ENCODE data around the gene PRKACA.

Gene PRKACA

GRCh38 chr19:14117668-14118164, at the start of gene PRKACA:
Gene PRKACA (minus strand): TSS chr19:14117762. CDS start chr19:14117547, 215 bp downstream.
- TF ChIP-seq, protein P1, sequence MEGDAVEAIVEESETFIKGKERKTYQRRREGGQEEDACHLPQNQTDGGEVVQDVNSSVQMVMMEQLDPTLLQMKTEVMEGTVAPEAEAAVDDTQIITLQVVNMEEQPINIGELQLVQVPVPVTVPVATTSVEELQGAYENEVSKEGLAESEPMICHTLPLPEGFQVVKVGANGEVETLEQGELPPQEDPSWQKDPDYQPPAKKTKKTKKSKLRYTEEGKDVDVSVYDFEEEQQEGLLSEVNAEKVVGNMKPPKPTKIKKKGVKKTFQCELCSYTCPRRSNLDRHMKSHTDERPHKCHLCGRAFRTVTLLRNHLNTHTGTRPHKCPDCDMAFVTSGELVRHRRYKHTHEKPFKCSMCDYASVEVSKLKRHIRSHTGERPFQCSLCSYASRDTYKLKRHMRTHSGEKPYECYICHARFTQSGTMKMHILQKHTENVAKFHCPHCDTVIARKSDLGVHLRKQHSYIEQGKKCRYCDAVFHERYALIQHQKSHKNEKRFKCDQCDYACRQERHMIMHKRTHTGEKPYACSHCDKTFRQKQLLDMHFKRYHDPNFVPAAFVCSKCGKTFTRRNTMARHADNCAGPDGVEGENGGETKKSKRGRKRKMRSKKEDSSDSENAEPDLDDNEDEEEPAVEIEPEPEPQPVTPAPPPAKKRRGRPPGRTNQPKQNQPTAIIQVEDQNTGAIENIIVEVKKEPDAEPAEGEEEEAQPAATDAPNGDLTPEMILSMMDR (IDR thresholded peaks at IDR 0.05; ENCODE audit: insufficient read depth, low read depth, low read length, missing control alignments): no peak
- DNase-seq (ENCODE audit: low read depth): peak; percentile 100
- peak within 1 kb of the TSS; percentile 63 for H3K4me3 ChIP-seq (ENCODE audit: low read length)

- TF ChIP-seq, protein P1 (IDR thresholded peaks at IDR 0.05; ENCODE audit: insufficient read depth, low read depth, low read length, missing control alignments): no peak
- H3K4me3 ChIP-seq (ENCODE audit: low read length): no peak overlapping the region
- no peak for DNase-seq (ENCODE audit: low read depth)
Measured at GRCh38 chr19:14166999-14167575, 49.5 kb upstream of the PRKACA start.

- no peak for DNase-seq (ENCODE audit: low read depth)
- no peak overlapping the region for H3K4me3 ChIP-seq (ENCODE audit: low read length)
- TF ChIP-seq, protein P1 (IDR thresholded peaks at IDR 0.05; ENCODE audit: insufficient read depth, low read depth, low read length, missing control alignments): no peak
Measured at GRCh38 chr19:14165990-14166830, 48.6 kb upstream of the PRKACA start.

DNA sequence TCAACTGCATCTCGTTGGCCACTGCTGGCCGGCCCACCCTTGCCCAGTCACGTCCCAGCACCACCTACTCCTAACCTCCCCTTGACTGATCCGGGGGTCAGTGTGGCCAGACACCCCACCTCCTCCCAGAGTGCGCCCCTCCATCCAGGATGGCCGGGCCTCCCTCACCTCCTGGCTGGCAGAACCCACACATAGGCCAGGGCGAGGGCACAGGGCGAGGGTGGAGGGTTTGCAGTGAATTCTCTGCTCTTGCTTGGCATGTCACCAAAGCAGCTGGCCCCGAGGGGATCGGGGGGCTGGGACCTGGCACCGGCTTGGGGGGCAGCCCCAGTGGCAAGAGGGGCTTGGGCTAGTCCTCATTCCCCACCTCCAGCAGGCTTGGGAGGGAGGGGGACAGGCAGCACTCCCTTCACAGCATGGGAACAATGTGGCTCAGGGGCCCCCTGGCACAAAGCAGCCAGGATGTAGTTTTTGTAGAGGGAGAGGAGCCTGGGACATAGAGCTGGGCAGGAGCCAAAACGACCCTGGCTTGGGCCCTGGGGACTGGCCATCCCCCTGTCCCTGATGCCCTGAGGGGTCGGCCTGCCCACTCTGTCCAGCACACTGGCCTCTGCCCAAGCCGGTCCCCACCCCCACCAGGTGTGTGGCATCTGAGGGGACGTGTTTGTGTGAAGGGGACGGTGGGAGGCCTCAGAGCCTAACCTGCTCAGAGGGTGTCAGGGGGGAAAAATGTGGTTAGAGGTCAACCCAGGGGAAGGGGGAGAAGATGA, 47.3 kb upstream of the PRKACA start:
- DNase-seq (ENCODE audit: low read depth): no peak
- no peak overlapping the region for H3K4me3 ChIP-seq (ENCODE audit: low read length)
- TF ChIP-seq, protein P1 (IDR thresholded peaks at IDR 0.05; ENCODE audit: insufficient read depth, low read depth, low read length, missing control alignments): no peak

GRCh38 chr19:14164082-14164481, 46.5 kb upstream of the PRKACA start:
- TF ChIP-seq, protein P1 (IDR thresholded peaks at IDR 0.05; ENCODE audit: insufficient read depth, low read depth, low read length, missing control alignments): no peak
- no peak for DNase-seq (ENCODE audit: low read depth)
- no peak overlapping the region for H3K4me3 ChIP-seq (ENCODE audit: low read length)

GRCh38 chr19:14162871-14163297, 45.3 kb upstream of the PRKACA start:
- no peak overlapping the region for H3K4me3 ChIP-seq (ENCODE audit: low read length)
- no peak for DNase-seq (ENCODE audit: low read depth)
- TF ChIP-seq, protein P1 (IDR thresholded peaks at IDR 0.05; ENCODE audit: insufficient read depth, low read depth, low read length, missing control alignments): no peak

All from epithelial cell of esophagus (primary cell).